Measurements from ENCODE around the gene CDK19. TPM values are rescaled to one million over a fixed set of nuclear protein-coding genes. Genes with fewer than 3 reads are reported as not detected.
A peak's percentile ranks its signal among the peaks of the same experiment; 100 is the strongest.
"Not testable (repeated sequence)": the region's sequence is repeated elsewhere in the genome, so short reads cannot be mapped to it uniquely, and the experiment has no call there.

The CDK19 gene
- total RNA-seq, 2 donors from 2014 or later: 18.3 to 39.8 TPM

GRCh38 chr6:110756817-110757216 is 58.5 kb downstream of the CDK19 start:
- peaks cover 5% of the 10 kb centered on the region for H3K4me1 Mint-ChIP-seq
- H3K4me3 Mint-ChIP-seq: no peak overlapping the region
- no peaks in the 10 kb centered on the region for H3K36me3 Mint-ChIP-seq (ENCODE audit: low read depth)
- no peaks in the 10 kb centered on the region for H3K9me3 Mint-ChIP-seq
- no peaks in the 10 kb centered on the region for H3K27me3 Mint-ChIP-seq
- no peak for ATAC-seq (replicated peaks)
- H3K27ac Mint-ChIP-seq: no peak overlapping the region

- ATAC-seq (replicated peaks): no peak
- Mint-ChIP-seq H3K4me1 (peaks cover 5% of the 10 kb centered on the region), H3K27me3 (no peaks in the 10 kb centered on the region), H3K4me3 (no peak overlapping the region), H3K9me3 (no peaks in the 10 kb centered on the region), H3K36me3 (ENCODE audit: low read depth) (no peaks in the 10 kb centered on the region), H3K27ac (no peak overlapping the region)
These were observed 59.8 kb downstream of the CDK19 start for GRCh38 chr6:110755411-110755834.

- H3K36me3 Mint-ChIP-seq (ENCODE audit: low read depth); H3K9me3 Mint-ChIP-seq; H3K27ac Mint-ChIP-seq; H3K4me1 Mint-ChIP-seq; H3K4me3 Mint-ChIP-seq; H3K27me3 Mint-ChIP-seq; ATAC-seq (replicated peaks): not testable (repeated sequence)
These were observed 61.2 kb downstream of the CDK19 start for GRCh38 chr6:110753936-110754668.

GRCh38 chr6:110748453-110748852 is 66.8 kb downstream of the CDK19 start:
- Mint-ChIP-seq H3K4me1 (no peaks in the 10 kb centered on the region), H3K4me3 (no peak overlapping the region), H3K27me3 (no peaks in the 10 kb centered on the region), H3K36me3 (ENCODE audit: low read depth) (peaks cover 12% of the 10 kb centered on the region), H3K27ac (no peak overlapping the region), H3K9me3 (no peaks in the 10 kb centered on the region)
- no peak for ATAC-seq (replicated peaks)

- no peak for ATAC-seq (replicated peaks)
These were observed 68.6 kb downstream of the CDK19 start for GRCh38 chr6:110746680-110747079.

GRCh38 chr6:110744991-110745390 is 70.3 kb downstream of the CDK19 start:
- H3K4me3 Mint-ChIP-seq: no peak overlapping the region
- H3K4me1 Mint-ChIP-seq: no peaks in the 10 kb centered on the region
- no peak overlapping the region for H3K27ac Mint-ChIP-seq
- no peak for ATAC-seq (replicated peaks)
- peaks cover 47% of the 10 kb centered on the region for H3K36me3 Mint-ChIP-seq (ENCODE audit: low read depth)
- H3K9me3 Mint-ChIP-seq: peaks cover 4% of the 10 kb centered on the region
- no peaks in the 10 kb centered on the region for H3K27me3 Mint-ChIP-seq

More at GRCh38 chr6:110746680-110747079, 68.6 kb downstream of the CDK19 start:
- H3K4me3 Mint-ChIP-seq: no peak overlapping the region
- peaks cover 30% of the 10 kb centered on the region for H3K36me3 Mint-ChIP-seq (ENCODE audit: low read depth)
- no peak overlapping the region for H3K27ac Mint-ChIP-seq
- H3K4me1 Mint-ChIP-seq: no peaks in the 10 kb centered on the region
- H3K27me3 Mint-ChIP-seq: no peaks in the 10 kb centered on the region
- H3K9me3 Mint-ChIP-seq: no peaks in the 10 kb centered on the region

- not testable (repeated sequence) for H3K4me1 Mint-ChIP-seq; H3K4me3 Mint-ChIP-seq; ATAC-seq (replicated peaks); H3K9me3 Mint-ChIP-seq; H3K27me3 Mint-ChIP-seq; H3K27ac Mint-ChIP-seq
- H3K36me3 Mint-ChIP-seq (ENCODE audit: low read depth): peaks cover 48% of the 10 kb centered on the region
These were observed 72.7 kb downstream of the CDK19 start for GRCh38 chr6:110742552-110742951.

GRCh38 chr6:110741517-110741916 is 73.8 kb downstream of the CDK19 start:
- H3K27ac Mint-ChIP-seq: no peak overlapping the region
- H3K4me3 Mint-ChIP-seq: no peak overlapping the region
- H3K36me3 Mint-ChIP-seq (ENCODE audit: low read depth): peaks cover 48% of the 10 kb centered on the region
- no peaks in the 10 kb centered on the region for H3K27me3 Mint-ChIP-seq
- peaks cover 4% of the 10 kb centered on the region for H3K9me3 Mint-ChIP-seq
- peak; percentile 64 for ATAC-seq (replicated peaks)
- no peaks in the 10 kb centered on the region for H3K4me1 Mint-ChIP-seq

- Mint-ChIP-seq H3K9me3 (peaks cover 4% of the 10 kb centered on the region), H3K36me3 (ENCODE audit: low read depth) (peaks cover 44% of the 10 kb centered on the region), H3K27ac (no peak overlapping the region), H3K4me1 (no peaks in the 10 kb centered on the region), H3K4me3 (no peak overlapping the region), H3K27me3 (no peaks in the 10 kb centered on the region)
- ATAC-seq (replicated peaks): no peak
These were observed 76.3 kb downstream of the CDK19 start for GRCh38 chr6:110738899-110739365.

GRCh38 chr6:110735666-110736065 is 79.6 kb downstream of the CDK19 start:
- Mint-ChIP-seq H3K27ac (no peak overlapping the region), H3K4me3 (no peak overlapping the region), H3K27me3 (no peaks in the 10 kb centered on the region), H3K9me3 (peaks cover under 1% of the 10 kb centered on the region), H3K4me1 (no peaks in the 10 kb centered on the region), H3K36me3 (ENCODE audit: low read depth) (peaks cover 14% of the 10 kb centered on the region)
- no peak for ATAC-seq (replicated peaks)

GRCh38 chr6:110731898-110732297 is 83.4 kb downstream of the CDK19 start:
- Mint-ChIP-seq H3K4me1 (no peaks in the 10 kb centered on the region), H3K36me3 (ENCODE audit: low read depth) (peaks cover 6% of the 10 kb centered on the region), H3K4me3 (no peak overlapping the region), H3K27ac (no peak overlapping the region), H3K27me3 (no peaks in the 10 kb centered on the region), H3K9me3 (no peaks in the 10 kb centered on the region)
- no peak for ATAC-seq (replicated peaks)

GRCh38 chr6:110731196-110731595 is 84.1 kb downstream of the CDK19 start:
- ATAC-seq (replicated peaks): no peak
- H3K36me3 Mint-ChIP-seq (ENCODE audit: low read depth): peaks cover 6% of the 10 kb centered on the region

GRCh38 chr6:110728501-110728900 is 86.8 kb downstream of the CDK19 start:
- Mint-ChIP-seq H3K27me3 (no peaks in the 10 kb centered on the region), H3K9me3 (no peaks in the 10 kb centered on the region), H3K4me1 (no peaks in the 10 kb centered on the region), H3K36me3 (ENCODE audit: low read depth) (no peaks in the 10 kb centered on the region), H3K27ac (no peak overlapping the region), H3K4me3 (no peak overlapping the region)
- ATAC-seq (replicated peaks): no peak

More at GRCh38 chr6:110731196-110731595, 84.1 kb downstream of the CDK19 start:
- Mint-ChIP-seq H3K4me1 (no peaks in the 10 kb centered on the region), H3K4me3 (no peak overlapping the region), H3K27ac (no peak overlapping the region), H3K27me3 (no peaks in the 10 kb centered on the region), H3K9me3 (no peaks in the 10 kb centered on the region)

GRCh38 chr6:110723017-110723416 is 92.3 kb downstream of the CDK19 start:
- H3K4me3 Mint-ChIP-seq: no peak overlapping the region
- H3K27ac Mint-ChIP-seq: no peak overlapping the region
- H3K36me3 Mint-ChIP-seq (ENCODE audit: low read depth): no peaks in the 10 kb centered on the region
- no peaks in the 10 kb centered on the region for H3K9me3 Mint-ChIP-seq
- ATAC-seq (replicated peaks): no peak
- H3K4me1 Mint-ChIP-seq: no peaks in the 10 kb centered on the region
- no peaks in the 10 kb centered on the region for H3K27me3 Mint-ChIP-seq

GRCh38 chr6:110720066-110720465 is 95.2 kb downstream of the CDK19 start:
- H3K36me3 Mint-ChIP-seq (ENCODE audit: low read depth): no peaks in the 10 kb centered on the region
- no peaks in the 10 kb centered on the region for H3K4me1 Mint-ChIP-seq
- no peak overlapping the region for H3K4me3 Mint-ChIP-seq
- no peak for ATAC-seq (replicated peaks)
- no peaks in the 10 kb centered on the region for H3K27me3 Mint-ChIP-seq
- no peaks in the 10 kb centered on the region for H3K9me3 Mint-ChIP-seq
- no peak overlapping the region for H3K27ac Mint-ChIP-seq

Data from activated T-helper 17 cell treated with anti-CD3 and anti-CD28 coated beads, Interleukin-2, amount 50 U/mL, for 72 hours (primary cell).